Fibroblast of villous mesenchyme (primary cell): ENCODE results near the gene VTN. TPM values are rescaled to one million over a fixed set of nuclear protein-coding genes. Genes with fewer than 3 reads are reported as not detected.

ENCODE experiments used
- DNase-seq: peaks from one replicate; pipeline ENCODE4 v3.0.0-alpha.2; 2010; ENCODE audit warnings: low read depth
- H3K4me3 ChIP-seq: 2 replicates; pipeline ENCODE4 v1.5.1; 2011; ENCODE audit warnings: low read depth, mild to moderate bottlenecking, low read length
- total RNA-seq: library from RNA; depleted of rRNA; stranded (reverse); fragments of >200 nt; gene quantifications from 2 replicates; pipeline ENCODE4 v1.2.3, GENCODE V29; 2012
- TF ChIP-seq, protein P1 (sequence below): IDR thresholded peaks from 2 replicates; pipeline ENCODE4 v1.5.1; 2012; ENCODE audit warnings: low read depth, mild to moderate bottlenecking, low read length; ENCODE audit not compliant: insufficient read depth

The VTN gene
- total RNA-seq, 1 donor: 5.2 TPM

DNA sequence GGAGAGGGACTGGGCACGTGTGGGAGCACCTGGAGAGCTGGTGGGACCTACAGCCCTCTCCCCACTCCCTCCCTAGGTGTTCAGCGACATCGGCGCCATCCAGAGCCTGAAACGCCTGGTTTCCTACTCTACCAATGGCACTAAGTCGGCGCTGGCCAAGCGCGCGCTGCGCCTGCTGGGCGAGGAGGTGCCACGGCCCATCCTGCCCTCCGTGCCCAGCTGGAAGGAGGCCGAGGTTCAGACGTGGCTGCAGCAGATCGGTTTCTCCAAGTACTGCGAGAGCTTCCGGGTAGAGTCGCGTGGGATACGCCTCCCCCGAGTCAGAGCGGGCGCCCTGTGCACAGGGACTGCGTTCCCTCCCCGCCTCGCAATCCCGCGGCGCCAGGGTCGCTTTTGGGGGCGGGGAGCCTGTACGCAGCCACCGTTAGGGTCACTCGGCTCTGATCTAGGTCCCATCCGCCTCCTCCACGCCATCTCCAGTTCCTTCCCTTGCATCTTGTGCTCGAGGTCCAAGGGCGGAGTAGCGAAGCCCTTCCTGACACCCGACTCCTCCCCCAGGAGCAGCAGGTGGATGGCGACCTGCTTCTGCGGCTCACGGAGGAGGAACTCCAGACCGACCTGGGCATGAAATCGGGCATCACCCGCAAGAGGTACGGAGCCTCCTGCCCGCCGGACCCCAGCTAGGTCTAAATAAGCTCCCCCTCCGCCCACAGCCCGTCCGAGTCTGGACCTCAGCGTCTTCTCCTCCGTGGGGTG is 14.4 kb upstream of the VTN start:
- no peak for DNase-seq
- no peak overlapping the region for H3K4me3 ChIP-seq
- TF ChIP-seq, protein P1, sequence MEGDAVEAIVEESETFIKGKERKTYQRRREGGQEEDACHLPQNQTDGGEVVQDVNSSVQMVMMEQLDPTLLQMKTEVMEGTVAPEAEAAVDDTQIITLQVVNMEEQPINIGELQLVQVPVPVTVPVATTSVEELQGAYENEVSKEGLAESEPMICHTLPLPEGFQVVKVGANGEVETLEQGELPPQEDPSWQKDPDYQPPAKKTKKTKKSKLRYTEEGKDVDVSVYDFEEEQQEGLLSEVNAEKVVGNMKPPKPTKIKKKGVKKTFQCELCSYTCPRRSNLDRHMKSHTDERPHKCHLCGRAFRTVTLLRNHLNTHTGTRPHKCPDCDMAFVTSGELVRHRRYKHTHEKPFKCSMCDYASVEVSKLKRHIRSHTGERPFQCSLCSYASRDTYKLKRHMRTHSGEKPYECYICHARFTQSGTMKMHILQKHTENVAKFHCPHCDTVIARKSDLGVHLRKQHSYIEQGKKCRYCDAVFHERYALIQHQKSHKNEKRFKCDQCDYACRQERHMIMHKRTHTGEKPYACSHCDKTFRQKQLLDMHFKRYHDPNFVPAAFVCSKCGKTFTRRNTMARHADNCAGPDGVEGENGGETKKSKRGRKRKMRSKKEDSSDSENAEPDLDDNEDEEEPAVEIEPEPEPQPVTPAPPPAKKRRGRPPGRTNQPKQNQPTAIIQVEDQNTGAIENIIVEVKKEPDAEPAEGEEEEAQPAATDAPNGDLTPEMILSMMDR: no peak

DNA sequence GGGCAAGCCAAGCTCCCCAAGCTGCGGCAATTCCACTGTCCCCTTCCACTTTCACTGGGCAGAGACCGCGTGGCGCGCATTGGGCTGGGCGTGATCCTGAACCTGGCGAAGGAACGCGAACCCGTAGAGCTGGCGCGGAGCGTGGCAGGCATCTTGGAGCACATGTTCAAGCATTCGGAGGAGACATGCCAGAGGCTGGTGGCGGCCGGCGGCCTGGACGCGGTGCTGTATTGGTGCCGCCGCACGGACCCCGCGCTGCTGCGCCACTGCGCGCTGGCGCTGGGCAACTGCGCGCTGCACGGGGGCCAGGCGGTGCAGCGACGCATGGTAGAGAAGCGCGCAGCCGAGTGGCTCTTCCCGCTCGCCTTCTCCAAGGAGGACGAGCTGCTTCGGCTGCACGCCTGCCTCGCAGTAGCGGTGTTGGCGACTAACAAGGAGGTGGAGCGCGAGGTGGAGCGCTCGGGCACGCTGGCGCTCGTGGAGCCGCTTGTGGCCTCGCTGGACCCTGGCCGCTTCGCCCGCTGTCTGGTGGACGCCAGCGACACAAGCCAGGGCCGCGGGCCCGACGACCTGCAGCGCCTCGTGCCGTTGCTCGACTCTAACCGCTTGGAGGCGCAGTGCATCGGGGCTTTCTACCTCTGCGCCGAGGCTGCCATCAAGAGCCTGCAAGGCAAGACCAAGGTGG is 11.2 kb upstream of the VTN start:
- no peak overlapping the region for H3K4me3 ChIP-seq
- DNase-seq: no peak
- TF ChIP-seq, protein P1: no peak

DNA sequence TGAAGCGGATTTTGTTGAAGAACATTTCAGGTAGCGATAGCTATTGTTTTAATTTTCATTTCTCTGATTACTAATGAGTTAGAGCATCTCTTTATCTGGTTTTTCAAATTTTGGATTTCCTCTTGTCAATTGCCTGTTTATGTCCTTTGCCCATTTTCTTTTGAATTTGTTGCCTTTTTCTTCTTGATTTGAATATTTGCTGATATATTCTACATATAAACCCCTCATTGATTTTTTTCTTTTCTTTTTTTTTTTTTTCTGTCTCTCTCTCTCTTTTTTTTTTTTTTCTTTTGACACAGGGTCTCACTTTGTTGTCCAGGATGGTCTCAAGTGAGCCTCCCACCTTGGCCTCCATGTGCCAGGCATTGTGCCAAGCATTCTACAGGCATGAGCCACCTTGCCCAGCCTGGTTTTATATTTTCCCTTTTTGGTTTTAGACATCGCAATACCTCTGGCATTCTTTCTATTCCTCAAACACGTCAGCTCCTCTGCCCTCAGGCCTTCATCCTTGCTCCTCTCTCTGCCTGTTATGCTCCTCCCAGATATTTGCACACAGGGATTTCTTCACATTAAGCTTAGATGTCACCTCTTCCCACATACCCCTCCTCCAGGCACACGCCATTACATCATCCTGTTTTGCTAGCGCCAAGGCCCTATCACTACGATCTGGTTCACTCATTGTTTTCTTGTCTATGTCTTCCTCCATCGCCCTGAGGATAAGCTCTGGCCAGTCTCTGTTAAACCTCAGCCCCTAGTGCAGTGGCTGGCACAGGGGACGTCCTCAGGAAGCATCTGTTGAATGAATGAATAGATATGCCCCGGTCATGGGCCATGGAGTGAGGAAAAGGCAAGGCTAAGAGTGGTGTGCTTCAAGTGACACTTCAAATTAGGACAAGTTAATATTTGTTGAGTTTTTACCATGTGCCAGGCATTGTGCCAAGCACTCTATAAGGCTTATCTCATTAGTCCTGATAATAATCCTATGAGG is 10.0 kb upstream of the VTN start:
- peak; percentile 85 for DNase-seq
- TF ChIP-seq, protein P1: no peak
- H3K4me3 ChIP-seq: no peak overlapping the region

DNA sequence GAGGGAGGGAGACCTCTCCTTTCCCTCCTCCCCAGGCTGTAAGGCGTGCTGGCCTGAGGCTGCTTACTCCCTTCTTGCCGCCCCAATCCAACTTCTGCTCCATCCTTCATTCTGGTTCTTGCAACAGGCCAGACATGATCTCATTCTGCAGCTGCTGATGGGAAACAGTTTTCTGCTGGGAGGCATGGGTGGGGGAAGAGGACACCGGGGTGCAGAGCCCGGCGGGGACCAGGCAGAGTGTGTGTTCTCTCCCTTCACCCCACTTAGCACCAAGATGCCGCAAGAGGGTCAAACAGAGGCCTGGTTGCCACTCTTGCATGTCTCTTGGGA is 2.8 kb upstream of the VTN start:
- TF ChIP-seq, protein P1: no peak
- no peak for DNase-seq

DNA sequence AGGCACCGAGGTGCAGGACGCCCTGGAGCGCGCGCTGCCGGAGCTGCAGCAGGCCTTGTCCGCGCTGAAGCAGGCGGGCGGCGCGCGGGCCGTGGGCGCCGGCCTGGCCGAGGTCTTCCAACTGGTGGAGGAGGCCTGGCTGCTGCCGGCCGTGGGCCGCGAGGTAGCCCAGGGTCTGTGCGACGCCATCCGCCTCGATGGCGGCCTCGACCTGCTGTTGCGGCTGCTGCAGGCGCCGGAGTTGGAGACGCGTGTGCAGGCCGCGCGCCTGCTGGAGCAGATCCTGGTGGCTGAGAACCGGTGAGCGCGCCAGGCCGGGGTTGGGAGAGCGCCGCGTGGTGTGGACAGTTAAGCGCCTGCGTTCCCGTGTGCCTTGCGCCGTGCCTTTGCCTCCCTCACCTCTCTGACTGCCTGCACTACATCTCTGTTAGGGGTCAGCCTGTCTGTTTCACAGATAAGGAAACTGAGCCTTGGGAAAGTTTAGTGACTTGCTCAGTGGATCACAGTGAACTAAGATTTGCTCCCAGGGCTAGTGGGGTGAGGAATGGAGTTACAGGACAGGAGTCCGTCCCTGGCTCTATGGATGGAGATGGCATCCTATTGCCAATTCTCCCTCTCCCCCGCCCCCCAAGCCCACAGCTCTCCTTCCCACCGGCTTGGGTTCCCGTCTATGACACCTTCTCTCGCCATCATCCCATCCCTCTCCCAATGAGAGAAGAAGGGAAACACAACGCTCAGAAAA is 2.3 kb upstream of the VTN start:
- no peak for DNase-seq
- TF ChIP-seq, protein P1: no peak

More for the DNA sequence above, 2.8 kb upstream of the VTN start:
- peak overlapping the region; percentile 73 for H3K4me3 ChIP-seq

More for the DNA sequence above, 2.3 kb upstream of the VTN start:
- H3K4me3 ChIP-seq: peak overlapping the region; percentile 73
